HepG2 (cell line): ENCODE measurements around the gene C11orf54. TPM values are rescaled to one million over a fixed set of nuclear protein-coding genes. Genes with fewer than 3 reads are reported as not detected.
A peak's percentile ranks its signal among the peaks of the same experiment; 100 is the strongest.

Experiments used
- ATF1 ChIP-seq: IDR thresholded peaks from 2 replicates; pipeline ENCODE4 v1.6.1; 2016; ENCODE audit warnings: mild to moderate bottlenecking, control low read depth
- JDP2 ChIP-seq: sonication (generic); formaldehyde crosslinking; IDR thresholded peaks from 2 replicates; pipeline ENCODE4 v1.8.1; 2022; ENCODE audit warnings: missing genetic modification reagents, borderline replicate concordance
- KDM5A ChIP-seq: fragments of 200-600 bp; sonication (generic); IDR thresholded peaks from 2 replicates; pipeline ENCODE4 v1.7.0; 2018; ENCODE audit warnings: antibody characterized with exemption, mild to moderate bottlenecking, low read length, borderline replicate concordance
- MAZ ChIP-seq, 2 experiments: sonication (generic) in 1 of 2; formaldehyde crosslinking in 1 of 2; IDR thresholded peaks; 2 replicates each; pipeline versions ENCODE4 v1.5.0 to v1.6.1; 2012 to 2020; ENCODE audit warnings: low read depth in 2 of 2, mild to moderate bottlenecking in 2 of 2, borderline replicate concordance in 1 of 2, improper control_type of control experiment in 1 of 2, low read length in 1 of 2, missing genetic modification reagents in 1 of 2, moderate library complexity in 1 of 2
- MXI1 ChIP-seq: IDR thresholded peaks from 3 replicates; pipeline ENCODE4 v1.6.1; 2012; ENCODE audit warnings: low read depth, low read length, inconsistent platforms, borderline replicate concordance
- NFE2L1 ChIP-seq: sonication (generic); formaldehyde crosslinking; IDR thresholded peaks from 2 replicates; pipeline ENCODE4 v1.4.0; 2020; ENCODE audit warnings: missing genetic modification reagents, mild to moderate bottlenecking, borderline replicate concordance
- TGIF2 ChIP-seq: IDR thresholded peaks from 2 replicates; pipeline ENCODE4 v1.6.1; 2016; ENCODE audit warnings: control low read depth, missing compliant biosample characterization
- YEATS2 ChIP-seq: sonication (generic); formaldehyde crosslinking; IDR thresholded peaks from 2 replicates; pipeline ENCODE4 v1.4.0; 2020; ENCODE audit warnings: missing genetic modification reagents, borderline replicate concordance
- ZFP82 ChIP-seq: sonication (generic); formaldehyde crosslinking; IDR thresholded peaks from 2 replicates; pipeline ENCODE4 v1.5.1; 2020; ENCODE audit warnings: mild to moderate bottlenecking, missing genetic modification reagents, borderline replicate concordance
- ZNF792 ChIP-seq: IDR thresholded peaks from 2 replicates; pipeline ENCODE4 v1.6.1; 2016
- polyA plus RNA-seq, 8 experiments: library from polyadenylated mRNA; depleted of rRNA in 3 of 8; stranded (reverse) in 7 of 8; unstranded in 1 of 8; fragments of >200 nt; fragmentation: Illumina TruSeq in 4 of 8; extraction: Trizol in 4 of 8; gene quantifications; 2 replicates each; pipeline versions ENCODE4 v1.2.1 to v1.2.3, GENCODE V29; 2011 to 2016; ENCODE audit warnings: low read depth in 4 of 8, missing spikeins in 1 of 8, mixed read lengths in 1 of 8; ENCODE audit not compliant: insufficient read depth in 1 of 8
- total RNA-seq, 5 experiments: library from RNA; depleted of rRNA; stranded (reverse); fragments of >200 nt; fragmentation: Illumina TruSeq; extraction: Trizol; gene quantifications; 2 replicates each; pipeline ENCODE4 v1.2.3, GENCODE V29; 2016; ENCODE audit warnings: low read depth in 1 of 5
- TF ChIP-seq, protein P1 (sequence below): sonication (generic); formaldehyde crosslinking; IDR thresholded peaks from one replicate; pipeline ENCODE4 v1.5.1; 2020; ENCODE audit warnings: mild to moderate bottlenecking, missing genetic modification reagents; ENCODE audit errors: not compliant biosample characterization
- TF ChIP-seq, protein P2 (sequence below): IDR thresholded peaks from 2 replicates; pipeline ENCODE4 v1.6.1; 2016; ENCODE audit warnings: missing compliant biosample characterization, missing genetic modification reagents, borderline replicate concordance
- TF ChIP-seq, protein P3 (sequence below): sonication (generic); formaldehyde crosslinking; conservative IDR thresholded peaks from 2 replicates; pipeline ENCODE4 v1.5.0; 2020; ENCODE audit warnings: missing genetic modification reagents

C11orf54 gene
- total and polyA plus RNA-seq, 2 of the 13 experiments (the other 11 are each of a cell fraction or from before 2014, with no cell fraction given), result 42.7 to 50.1 TPM

DNA sequence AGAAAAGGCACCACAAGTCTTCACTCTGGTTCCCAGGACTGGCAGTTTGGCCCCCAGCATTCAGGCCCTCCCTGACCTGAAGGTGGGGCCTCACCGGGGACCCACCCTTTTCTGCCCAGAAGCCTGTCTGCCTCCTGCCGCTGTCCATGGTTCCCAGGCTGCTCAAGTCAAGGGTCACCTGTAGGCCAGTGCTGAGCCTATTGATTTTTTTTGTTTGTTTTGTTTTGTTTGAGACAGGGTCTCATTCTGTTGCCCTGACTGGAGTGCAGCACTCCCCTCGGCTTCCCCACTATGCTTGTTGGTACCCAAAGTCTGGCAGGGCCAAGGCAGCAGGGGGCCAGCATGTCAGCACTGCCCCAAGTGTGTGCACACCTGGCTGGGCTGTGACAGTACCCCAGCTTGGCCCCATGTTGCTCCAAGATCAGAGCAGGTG is 31.6 kb downstream of the C11orf54 start (continued):
- TF ChIP-seq, protein P1, sequence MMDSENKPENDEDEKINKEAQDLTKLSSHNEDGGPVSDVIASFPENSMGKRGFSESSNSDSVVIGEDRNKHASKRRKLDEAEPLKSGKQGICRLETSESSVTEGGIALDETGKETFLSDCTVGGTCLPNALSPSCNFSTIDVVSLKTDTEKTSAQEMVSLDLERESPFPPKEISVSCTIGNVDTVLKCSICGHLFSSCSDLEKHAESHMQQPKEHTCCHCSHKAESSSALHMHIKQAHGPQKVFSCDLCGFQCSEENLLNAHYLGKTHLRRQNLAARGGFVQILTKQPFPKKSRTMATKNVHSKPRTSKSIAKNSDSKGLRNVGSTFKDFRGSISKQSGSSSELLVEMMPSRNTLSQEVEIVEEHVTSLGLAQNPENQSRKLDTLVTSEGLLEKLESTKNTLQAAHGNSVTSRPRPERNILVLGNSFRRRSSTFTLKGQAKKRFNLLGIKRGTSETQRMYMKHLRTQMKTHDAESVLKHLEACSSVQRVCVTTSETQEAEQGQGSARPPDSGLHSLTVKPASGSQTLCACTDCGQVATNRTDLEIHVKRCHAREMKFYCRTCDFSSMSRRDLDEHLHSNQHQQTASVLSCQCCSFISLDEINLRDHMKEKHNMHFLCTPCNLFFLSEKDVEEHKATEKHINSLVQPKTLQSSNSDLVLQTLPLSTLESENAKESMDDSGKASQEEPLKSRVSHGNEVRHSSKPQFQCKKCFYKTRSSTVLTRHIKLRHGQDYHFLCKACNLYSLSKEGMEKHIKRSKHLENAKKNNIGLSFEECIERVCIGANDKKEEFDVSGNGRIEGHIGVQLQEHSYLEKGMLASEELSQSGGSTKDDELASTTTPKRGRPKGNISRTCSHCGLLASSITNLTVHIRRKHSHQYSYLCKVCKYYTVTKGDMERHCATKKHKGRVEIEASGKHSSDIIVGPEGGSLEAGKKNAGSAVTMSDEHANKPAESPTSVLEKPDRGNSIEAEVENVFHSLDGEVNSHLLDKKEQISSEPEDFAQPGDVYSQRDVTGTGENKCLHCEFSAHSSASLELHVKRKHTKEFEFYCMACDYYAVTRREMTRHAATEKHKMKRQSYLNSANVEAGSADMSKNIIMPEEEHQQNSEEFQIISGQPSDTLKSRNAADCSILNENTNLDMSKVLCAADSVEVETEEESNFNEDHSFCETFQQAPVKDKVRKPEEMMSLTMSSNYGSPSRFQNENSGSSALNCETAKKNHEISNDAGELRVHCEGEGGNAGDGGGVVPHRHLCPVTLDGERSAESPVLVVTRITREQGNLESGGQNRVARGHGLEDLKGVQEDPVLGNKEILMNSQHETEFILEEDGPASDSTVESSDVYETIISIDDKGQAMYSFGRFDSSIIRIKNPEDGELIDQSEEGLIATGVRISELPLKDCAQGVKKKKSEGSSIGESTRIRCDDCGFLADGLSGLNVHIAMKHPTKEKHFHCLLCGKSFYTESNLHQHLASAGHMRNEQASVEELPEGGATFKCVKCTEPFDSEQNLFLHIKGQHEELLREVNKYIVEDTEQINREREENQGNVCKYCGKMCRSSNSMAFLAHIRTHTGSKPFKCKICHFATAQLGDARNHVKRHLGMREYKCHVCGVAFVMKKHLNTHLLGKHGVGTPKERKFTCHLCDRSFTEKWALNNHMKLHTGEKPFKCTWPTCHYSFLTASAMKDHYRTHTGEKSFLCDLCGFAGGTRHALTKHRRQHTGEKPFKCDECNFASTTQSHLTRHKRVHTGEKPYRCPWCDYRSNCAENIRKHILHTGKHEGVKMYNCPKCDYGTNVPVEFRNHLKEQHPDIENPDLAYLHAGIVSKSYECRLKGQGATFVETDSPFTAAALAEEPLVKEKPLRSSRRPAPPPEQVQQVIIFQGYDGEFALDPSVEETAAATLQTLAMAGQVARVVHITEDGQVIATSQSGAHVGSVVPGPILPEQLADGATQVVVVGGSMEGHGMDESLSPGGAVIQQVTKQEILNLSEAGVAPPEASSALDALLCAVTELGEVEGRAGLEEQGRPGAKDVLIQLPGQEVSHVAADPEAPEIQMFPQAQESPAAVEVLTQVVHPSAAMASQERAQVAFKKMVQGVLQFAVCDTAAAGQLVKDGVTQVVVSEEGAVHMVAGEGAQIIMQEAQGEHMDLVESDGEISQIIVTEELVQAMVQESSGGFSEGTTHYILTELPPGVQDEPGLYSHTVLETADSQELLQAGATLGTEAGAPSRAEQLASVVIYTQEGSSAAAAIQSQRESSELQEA, result no peak
- TF ChIP-seq NFE2L1 (CRISPR knock-in tag) (no peak), MXI1 (no peak; the same call in 2 of the 3 replicates), ZNF792 (CRISPR knock-in tag) (peak; percentile 57; the same call in 1 of the 2 replicates), JDP2 (CRISPR knock-in tag) (no peak), TGIF2 (peak; percentile 79; the same call in 1 of the 2 replicates), ATF1 (CRISPR knock-in tag) (no peak), MAZ (IDR thresholded peaks at IDR 0.05; ENCODE audit: borderline replicate concordance, low read depth, low read length) (no peak), MAZ (CRISPR knock-in tag; IDR thresholded peaks at IDR 0.05; ENCODE audit: low read depth) (peak; percentile 64), KDM5A (no peak), YEATS2 (CRISPR knock-in tag) (no peak; the same call in 1 of the 2 replicates), ZFP82 (CRISPR knock-in tag) (no peak)
- TF ChIP-seq, protein P2, sequence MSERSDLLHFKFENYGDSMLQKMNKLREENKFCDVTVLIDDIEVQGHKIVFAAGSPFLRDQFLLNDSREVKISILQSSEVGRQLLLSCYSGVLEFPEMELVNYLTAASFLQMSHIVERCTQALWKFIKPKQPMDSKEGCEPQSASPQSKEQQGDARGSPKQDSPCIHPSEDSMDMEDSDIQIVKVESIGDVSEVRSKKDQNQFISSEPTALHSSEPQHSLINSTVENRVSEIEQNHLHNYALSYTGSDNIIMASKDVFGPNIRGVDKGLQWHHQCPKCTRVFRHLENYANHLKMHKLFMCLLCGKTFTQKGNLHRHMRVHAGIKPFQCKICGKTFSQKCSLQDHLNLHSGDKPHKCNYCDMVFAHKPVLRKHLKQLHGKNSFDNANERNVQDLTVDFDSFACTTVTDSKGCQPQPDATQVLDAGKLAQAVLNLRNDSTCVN (CRISPR knock-in tag), result peak; percentile 73; the same call in 1 of the 2 replicates
- TF ChIP-seq, protein P3, sequence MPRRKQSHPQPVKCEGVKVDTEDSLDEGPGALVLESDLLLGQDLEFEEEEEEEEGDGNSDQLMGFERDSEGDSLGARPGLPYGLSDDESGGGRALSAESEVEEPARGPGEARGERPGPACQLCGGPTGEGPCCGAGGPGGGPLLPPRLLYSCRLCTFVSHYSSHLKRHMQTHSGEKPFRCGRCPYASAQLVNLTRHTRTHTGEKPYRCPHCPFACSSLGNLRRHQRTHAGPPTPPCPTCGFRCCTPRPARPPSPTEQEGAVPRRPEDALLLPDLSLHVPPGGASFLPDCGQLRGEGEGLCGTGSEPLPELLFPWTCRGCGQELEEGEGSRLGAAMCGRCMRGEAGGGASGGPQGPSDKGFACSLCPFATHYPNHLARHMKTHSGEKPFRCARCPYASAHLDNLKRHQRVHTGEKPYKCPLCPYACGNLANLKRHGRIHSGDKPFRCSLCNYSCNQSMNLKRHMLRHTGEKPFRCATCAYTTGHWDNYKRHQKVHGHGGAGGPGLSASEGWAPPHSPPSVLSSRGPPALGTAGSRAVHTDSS (CRISPR knock-in tag), result no peak
